ENCODE data around the gene DISP3.

GRCh38 chr1:11576109-11576875, 97.3 kb downstream of the DISP3 start:
- no peak for TF ChIP-seq EZH2 (IDR thresholded peaks at IDR 0.05; ENCODE audit: borderline replicate concordance, low read depth, low read length, severe bottlenecking)
- no peak for TF ChIP-seq CTCF (IDR thresholded peaks at IDR 0.05; ENCODE audit: borderline replicate concordance, extremely low read depth, low read length, poor library complexity, severe bottlenecking)

Data from DND-41 (cell line).